ENCODE results near the gene CIDEC.
A peak's percentile ranks its signal among the peaks of the same experiment; 100 is the strongest.

Gene CIDEC

DNA sequence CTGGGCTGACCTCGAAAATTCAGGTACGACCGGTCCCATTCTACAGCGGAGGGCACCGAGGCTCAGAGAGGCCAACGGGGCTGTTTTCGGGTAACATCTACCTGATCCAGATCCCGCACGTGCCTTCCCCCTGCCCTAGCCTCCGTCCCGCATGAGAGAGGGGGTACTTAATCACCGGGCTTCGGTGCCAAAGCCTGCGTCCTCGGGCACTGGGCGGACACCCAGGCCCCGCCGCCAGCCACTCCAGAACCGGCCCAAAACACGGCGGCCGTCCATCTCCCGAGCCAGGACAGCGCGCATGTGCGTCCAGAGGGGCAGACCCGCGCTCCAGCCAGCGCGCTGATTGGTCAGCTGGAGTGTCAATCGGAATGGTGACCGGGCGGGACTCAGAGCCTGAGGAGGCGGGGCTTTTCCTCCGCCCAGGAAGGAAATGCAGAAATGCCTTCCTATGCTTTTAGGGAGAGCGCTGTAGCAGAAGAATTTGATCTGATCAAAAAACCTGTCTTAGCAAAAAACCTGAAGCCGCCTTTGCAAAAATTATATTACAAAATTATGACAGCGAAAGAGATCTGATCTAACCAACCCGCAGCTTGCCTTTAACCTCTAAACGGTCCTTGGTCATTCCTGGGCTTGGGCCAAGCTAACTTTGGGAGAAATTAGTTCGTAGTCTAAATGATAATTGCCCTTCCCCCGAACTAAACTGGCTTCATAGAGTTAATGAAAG is 36.2 kb downstream of the CIDEC start, which contains the start of gene RPUSD3:
RPUSD3 (minus strand) TSS at position 294 of the 724 bp plus-strand sequence; CDS start at position 276, 18 bp downstream.
- peak; percentile 96 for DNase-seq (ENCODE audit: low spot score)

DNA sequence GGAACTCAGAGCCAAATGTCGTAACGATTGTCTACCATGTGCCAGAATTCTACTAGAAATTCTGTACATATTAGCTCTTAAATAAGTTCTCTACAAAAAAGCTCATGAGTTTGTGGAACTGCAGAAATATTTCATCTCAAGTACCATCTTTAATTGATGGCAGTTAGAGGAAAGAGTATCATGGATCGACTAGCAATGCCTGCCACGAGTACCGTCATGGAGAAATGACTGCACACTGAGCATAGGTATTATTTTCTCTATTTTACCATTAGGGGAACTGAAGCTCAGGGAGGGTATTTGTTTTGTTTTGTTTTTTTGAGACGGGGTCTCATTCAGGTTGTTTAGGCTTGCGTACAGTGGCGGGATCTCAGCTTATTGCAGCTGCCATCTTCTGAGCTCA is 39.0 kb downstream of the CIDEC start:
- no peak for DNase-seq (ENCODE audit: low spot score)

DNA sequence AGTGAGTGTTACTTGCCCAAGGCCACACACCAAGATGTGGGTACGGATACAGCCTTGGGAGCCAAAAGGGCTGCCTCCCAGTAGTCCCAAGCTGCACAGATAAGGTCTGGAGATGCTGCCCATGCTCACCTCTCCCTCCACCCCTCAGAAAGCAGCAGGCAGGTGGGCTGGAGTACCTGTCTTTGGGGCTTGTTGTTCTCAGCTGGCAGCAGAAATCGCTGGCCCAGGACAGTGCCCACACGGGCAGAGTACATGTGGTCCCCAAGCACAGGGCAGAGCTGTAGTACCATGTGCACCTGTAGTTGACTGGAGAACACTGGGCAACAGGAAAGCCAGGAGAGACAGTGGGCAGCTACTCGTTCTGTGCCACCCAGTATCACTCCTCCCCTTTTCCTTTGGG is 41.2 kb downstream of the CIDEC start:
- no peak for DNase-seq (ENCODE audit: low spot score)

DNA sequence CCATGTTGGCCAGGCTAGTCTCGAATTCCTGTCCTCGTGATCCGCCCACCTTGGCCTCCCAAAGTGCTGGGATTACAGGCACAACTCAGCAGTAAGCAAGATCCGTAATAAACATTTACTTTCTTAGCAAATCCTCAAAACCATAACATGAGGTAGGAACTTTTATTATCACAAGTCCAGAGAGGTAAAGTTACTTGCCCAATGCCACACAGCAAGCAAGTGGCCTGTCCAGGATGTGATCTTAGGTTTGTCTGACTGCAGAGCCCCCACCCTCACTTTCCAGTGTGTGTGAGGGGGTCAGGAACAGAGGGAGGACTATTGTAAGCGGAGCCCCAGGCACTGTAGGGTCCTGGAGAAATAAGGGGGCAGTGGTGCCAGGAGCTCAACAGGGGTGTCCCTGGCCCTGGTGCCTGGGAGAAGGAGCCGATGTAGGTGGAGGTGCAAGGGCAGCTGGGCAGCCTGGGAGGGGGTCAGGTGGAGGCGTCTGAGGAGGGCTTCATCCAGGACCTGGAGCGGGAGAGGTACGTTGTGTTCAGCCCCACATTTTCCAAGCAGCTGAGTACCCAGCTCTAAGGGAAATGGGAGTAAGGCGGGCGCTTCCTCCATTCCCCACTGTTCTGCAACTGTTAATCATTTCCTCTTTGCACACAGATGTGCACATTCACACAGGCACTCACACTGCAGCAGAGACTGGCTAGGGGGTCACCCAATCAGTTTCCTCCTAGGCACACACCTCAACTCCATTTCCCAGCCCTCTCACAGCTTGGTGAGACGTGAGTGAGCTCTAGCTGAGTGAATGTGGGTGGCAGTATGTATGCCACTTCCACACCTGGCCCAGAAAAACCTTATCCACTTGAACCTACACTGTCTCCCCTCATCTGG is 42.1 kb downstream of the CIDEC start:
- no peak for DNase-seq (ENCODE audit: low spot score)

DNA sequence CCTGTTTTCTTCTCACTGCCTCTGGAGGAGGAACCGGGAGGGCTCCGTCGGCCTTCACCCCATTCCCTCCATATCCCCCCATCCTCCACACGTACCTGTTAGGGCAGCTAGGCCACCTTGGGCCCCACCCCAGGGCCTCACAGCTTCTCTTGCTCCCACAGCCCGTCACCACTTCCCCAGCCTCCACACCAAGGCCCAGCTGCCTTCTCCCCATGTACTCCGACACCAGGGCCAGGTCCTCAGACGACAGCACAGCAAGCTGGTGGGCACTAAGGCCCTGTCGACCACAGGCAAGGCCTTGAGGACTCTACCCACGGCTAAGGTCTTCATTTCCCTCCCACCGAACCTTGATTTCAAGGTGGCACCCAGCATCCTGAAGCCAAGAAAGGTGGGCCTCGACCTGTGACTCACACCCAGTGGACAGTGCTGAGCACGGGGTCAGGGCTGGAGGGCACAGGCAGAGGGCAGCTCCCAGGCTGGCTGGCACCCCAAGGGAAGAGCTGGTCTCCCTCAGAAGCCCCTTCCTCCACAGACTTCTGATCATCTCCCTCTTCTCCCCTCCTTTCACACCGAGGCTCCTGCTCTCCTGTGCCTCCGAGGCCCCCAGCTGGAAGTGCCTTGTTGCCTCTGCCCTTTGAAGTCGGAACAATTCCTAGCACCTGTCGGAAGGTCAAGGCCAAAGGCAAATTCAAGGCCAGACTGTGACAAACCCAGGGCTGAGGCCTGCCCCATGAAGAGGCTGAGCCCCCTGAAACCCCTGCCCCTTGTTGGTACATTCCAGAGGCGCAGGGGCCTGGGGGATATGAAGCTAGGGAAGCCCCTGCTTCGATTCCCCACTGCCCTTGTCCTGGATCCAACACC is 45.3 kb downstream of the CIDEC start:
- DNase-seq (ENCODE audit: low spot score), result no peak

DNA sequence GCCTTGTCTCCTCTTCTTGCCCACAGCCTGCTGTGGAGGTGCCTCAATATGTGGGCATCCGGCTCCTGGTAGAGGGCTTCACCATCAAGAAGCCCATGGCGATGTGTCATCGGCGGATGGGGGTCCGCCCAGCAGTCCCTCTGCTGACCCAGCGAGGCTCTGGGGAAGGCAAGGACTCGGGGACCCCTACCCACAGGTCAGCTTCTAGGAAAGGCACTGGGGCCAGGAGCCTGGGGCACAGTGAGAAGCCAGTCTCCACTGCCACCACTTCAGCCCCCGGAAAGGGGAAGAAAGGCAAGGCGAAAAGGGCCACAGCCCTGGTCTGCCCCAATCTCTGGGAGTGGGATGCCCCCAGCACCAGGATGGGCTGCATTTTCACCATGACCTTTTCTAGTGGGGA is 47.0 kb downstream of the CIDEC start:
- no peak for DNase-seq (ENCODE audit: low spot score)

DNA sequence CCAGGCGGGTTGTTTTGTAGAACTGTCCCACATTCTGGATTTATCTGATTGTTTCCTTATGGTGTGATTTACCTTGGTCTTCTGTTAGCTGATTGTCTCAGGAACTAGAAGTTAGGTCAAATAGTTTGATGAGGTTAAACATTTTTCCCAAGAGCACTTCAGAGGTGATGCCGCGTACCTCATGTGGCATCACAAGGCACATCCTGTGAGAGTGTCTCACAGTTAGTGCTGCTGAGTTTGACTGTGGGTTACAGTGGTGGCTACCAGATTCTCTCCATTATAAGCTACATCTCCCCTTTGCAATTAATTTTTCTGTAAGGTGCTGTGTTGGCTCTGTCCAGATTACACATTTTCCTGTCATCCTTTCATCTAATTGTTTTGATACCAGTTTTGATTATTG is 48.8 kb downstream of the CIDEC start:
- DNase-seq (ENCODE audit: low spot score), result no peak

DNA sequence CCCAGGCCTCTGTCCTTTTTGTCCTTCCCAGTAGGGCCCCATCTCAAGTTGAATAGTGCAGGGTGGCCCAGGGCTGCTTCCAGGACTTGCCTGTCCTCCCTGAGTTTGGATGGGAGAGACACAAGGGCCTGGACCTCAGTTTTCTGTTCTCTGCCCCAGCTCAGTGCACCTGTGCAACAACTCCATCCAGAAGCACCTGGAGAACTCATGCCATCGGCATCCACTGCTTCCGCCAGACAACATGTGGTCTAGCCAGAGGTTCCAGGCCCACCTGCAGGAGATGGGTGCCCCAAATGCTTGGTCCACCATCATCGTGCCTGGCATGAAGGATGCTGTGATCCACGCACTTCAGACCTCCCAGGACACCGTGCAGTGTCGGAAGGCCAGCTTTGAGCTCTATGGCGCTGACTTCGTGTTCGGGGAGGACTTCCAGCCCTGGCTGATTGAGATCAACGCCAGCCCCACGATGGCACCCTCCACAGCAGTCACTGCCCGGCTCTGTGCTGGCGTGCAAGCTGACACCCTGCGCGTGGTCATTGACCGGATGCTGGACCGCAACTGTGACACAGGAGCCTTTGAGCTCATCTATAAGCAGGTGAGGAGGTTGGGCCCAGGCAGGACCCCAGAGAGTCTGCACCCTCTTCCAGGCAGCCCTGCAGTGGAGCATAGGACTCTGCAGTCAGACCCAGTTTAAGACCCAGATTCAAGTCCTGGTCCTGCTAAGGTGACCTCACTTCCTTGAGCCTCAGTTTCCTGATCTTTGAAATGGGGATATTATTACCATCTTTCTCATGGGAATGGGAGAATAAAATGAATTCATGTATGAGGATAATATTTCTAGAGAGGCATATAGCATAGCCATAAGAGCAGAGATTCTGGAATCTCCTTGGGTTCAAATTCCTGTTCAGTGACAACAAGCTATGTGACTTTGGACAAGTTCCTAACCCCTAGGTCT is 51.0 kb downstream of the CIDEC start:
- DNase-seq (ENCODE audit: low spot score), result no peak

DNA sequence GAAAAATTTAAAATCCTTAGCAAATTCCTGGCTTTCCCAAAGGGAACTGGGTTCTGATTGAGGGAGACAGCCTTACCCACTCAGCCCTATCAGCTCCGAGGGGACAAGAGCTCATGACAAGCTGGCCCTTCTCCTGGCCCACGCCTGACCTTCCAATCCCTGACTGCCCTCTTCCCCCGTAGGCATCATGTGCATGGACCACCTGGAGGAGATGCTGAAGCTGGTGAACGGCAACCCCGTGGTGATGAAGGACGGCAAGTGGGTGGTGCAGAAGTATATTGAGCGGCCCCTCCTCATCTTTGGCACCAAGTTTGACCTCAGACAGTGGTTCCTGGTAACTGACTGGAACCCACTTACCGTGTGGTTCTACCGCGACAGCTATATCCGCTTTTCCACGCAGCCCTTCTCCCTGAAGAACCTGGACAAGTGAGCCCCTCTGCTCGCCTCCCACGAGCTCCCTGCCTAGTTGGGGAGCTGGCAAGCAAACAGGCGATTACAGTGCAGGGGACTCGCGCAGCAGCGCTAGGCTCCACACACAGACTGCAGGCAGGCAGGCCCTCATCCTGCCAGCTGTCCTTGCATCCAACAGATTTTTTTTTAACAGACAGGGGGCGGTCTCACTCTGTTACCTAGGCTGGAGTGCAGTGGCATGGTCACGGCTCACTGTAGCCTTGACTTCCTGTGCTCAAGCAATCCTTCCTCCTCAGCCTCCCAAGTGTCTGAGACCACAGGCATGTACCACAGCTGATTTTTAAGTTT is 53.1 kb downstream of the CIDEC start:
- peak; percentile 39 for DNase-seq (ENCODE audit: low spot score)

DNA sequence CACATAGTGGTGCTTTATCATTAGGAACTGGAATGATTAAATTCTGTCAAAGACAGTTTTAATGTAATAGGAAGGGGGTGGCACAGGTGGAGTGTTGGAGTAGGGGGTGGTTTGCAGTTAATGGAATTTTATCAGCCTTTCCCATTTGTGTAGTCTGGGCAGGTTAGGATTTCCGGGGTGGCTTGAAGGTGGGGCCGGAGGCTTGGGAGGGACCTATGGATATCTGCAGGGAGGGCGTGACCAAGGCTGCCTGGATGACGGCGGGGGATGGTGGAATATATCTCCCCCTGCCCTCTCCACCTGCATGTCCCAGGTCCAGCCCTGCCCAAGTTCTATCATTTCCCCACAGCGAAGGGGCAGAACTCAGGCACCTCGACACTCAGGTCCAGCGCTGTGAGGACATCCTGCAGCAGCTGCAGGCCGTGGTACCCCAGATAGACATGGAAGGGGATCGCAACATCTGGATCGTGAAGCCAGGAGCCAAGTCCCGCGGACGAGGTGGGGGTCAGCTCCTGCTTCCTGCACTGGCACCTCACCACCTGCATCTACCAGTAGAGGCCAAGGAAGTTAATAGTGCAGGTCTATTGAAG is 54.5 kb downstream of the CIDEC start:
- no peak for DNase-seq (ENCODE audit: low spot score)

DNA sequence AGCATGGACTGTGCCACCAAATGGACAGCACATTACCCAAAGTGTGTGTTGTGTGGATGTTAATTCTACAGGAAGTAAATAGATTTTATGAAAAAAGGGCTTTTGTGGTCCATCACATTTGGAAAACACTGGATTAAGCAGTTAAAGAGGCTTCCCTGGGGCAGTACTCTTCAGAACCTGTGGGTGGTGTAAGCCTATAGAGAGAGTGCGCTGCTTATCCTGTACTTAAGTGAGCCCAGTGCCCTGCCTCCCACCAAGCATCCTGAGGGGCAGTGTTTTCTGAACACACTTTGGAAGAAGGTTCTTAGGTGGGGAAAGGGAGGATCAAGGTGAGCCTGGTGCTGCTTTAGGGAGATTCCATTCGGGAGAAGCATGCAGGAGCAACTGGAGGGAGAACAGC is 59.1 kb downstream of the CIDEC start:
- DNase-seq (ENCODE audit: low spot score), result no peak

DNA sequence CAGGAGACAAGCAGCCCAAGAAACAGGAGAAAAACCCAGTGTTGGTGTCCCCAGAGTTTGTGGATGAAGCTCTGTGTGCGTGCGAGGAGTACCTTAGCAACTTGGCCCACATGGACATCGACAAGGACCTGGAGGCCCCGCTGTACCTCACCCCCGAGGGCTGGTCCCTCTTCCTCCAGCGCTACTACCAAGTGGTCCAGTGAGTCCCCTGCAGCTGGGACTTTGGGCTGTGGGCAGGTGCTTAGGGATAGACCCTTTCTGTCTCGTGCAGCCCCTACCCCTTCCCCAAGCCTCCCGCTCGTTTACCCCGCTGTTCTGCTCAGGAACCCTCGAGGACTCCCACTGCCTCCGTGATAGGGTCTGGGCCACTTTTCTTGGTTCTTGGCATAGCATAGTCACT is 59.5 kb downstream of the CIDEC start:
- DNase-seq (ENCODE audit: low spot score), result no peak

DNA sequence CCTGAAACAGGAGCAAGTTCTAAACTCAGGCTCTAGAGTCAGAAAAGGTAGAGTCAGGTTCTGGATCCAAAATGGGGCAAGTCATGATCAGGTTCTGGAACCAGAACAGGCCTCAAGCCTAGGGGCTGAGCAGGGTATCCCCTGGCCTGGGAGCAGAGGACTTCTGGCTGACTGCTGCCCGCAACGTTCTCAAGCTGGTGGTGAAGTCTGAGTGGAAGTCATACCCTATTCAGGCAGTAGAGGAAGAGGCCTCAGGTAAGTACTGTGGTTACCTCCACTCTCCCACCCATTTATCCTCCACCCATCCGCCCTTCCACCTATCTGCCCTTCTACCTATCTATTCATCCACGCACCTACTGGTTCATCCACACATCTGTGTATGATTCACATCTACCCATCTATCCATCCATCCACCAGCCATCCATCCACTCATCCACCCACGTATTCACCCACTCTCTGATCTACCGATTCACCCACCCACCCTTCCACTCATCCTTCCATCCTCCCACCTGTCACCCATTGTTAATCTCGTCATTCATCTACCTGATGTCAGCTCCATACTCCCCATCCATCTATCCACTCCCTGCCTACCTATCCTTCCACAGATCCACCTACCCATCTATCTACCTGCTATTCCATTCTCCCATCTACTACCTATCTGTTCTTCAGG is 61.3 kb downstream of the CIDEC start:
- DNase-seq (ENCODE audit: low spot score), result no peak

DNA sequence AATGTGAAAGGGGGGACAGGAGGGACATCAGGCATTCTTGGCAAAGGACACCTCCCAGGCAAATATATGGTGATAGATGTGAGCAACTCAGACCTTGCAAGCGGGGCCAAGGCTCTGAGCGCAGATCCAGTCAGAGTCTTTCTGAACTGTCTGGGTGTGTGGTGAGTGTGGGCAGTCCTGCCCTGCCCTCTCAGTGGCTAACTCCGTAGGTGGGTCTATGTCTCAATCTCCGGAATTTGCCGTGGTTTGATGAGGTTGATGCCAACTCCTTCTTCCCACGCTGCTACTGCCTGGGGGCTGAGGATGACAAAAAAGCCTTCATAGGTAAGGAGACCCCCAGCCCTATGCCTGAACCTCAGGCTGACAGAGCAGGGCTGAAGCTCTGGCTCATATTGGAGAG is 62.6 kb downstream of the CIDEC start:
- no peak for DNase-seq (ENCODE audit: low spot score)

Measured in hematopoietic multipotent progenitor cell treated with erythropoietin and hydrocortisone succinate and interleukin-3 and kit ligand, for 15 days (in vitro differentiated cells).